NB4 (cell line): Measurements from ENCODE around the gene CNPY1.

Source experiments
- CTCF ChIP-seq: IDR thresholded peaks from one replicate; pipeline ENCODE4 v1.5.1; 2012; ENCODE audit warnings: low read depth, low read length
- MYC ChIP-seq: IDR thresholded peaks from 2 replicates; pipeline ENCODE4 v1.6.1; 2011; ENCODE audit warnings: low read depth, low read length
- POLR2A ChIP-seq: IDR thresholded peaks from 2 replicates; pipeline ENCODE4 v1.6.1; 2011; ENCODE audit warnings: mild to moderate bottlenecking; ENCODE audit not compliant: insufficient read length; ENCODE audit errors: extremely low read depth
- TF ChIP-seq, protein P1 (sequence below): IDR thresholded peaks from 2 replicates; pipeline ENCODE4 v1.6.1; 2011; ENCODE audit warnings: low read depth, low read length

- TF ChIP-seq POLR2A: no peak
- TF ChIP-seq CTCF: no peak
- no peak for TF ChIP-seq MYC
- TF ChIP-seq, protein P1, sequence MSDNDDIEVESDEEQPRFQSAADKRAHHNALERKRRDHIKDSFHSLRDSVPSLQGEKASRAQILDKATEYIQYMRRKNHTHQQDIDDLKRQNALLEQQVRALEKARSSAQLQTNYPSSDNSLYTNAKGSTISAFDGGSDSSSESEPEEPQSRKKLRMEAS: no peak
Observed at GRCh38 chr7:155568842-155569494, 22.6 kb upstream of the CNPY1 start.
